ENCODE data around the gene NFATC2IP. TPM values are rescaled to one million over a fixed set of nuclear protein-coding genes. Genes with fewer than 3 reads are reported as not detected.
A peak's percentile ranks its signal among the peaks of the same experiment; 100 is the strongest.

The NFATC2IP gene
- total and polyA plus RNA-seq, 9 of the 15 experiments (the other 6 are each of a cell fraction or from before 2014, with no cell fraction given) = 15.6 to 106 (median 46.9) TPM

DNA sequence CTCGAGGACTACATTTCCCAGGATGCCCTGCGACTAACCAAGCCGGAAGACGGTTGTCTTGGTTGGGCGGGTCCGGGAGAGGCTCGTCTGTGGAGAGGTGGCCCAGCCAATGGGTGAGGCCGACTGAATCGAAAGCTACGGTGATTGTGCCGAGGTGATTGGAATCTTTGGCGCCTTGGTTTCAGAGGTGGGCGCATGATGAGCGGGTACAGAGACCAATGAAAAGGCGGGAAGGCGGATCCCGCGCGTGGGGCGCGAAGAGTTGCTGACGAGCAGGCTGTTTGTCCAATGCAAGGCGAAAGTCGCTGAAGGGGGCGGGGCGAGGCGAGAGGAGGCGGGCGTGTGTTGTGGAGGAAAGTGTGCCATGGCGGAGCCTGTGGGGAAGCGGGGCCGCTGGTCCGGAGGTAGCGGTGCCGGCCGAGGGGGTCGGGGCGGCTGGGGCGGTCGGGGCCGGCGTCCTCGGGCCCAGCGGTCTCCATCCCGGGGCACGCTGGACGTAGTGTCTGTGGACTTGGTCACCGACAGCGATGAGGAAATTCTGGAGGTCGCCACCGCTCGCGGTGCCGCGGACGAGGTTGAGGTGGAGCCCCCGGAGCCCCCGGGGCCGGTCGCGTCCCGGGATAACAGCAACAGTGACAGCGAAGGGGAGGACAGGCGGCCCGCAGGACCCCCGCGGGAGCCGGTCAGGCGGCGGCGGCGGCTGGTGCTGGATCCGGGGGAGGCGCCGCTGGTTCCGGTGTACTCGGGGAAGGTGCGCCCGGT lies at the start of gene NFATC2IP (continued):
- TF ChIP-seq, protein P1, sequence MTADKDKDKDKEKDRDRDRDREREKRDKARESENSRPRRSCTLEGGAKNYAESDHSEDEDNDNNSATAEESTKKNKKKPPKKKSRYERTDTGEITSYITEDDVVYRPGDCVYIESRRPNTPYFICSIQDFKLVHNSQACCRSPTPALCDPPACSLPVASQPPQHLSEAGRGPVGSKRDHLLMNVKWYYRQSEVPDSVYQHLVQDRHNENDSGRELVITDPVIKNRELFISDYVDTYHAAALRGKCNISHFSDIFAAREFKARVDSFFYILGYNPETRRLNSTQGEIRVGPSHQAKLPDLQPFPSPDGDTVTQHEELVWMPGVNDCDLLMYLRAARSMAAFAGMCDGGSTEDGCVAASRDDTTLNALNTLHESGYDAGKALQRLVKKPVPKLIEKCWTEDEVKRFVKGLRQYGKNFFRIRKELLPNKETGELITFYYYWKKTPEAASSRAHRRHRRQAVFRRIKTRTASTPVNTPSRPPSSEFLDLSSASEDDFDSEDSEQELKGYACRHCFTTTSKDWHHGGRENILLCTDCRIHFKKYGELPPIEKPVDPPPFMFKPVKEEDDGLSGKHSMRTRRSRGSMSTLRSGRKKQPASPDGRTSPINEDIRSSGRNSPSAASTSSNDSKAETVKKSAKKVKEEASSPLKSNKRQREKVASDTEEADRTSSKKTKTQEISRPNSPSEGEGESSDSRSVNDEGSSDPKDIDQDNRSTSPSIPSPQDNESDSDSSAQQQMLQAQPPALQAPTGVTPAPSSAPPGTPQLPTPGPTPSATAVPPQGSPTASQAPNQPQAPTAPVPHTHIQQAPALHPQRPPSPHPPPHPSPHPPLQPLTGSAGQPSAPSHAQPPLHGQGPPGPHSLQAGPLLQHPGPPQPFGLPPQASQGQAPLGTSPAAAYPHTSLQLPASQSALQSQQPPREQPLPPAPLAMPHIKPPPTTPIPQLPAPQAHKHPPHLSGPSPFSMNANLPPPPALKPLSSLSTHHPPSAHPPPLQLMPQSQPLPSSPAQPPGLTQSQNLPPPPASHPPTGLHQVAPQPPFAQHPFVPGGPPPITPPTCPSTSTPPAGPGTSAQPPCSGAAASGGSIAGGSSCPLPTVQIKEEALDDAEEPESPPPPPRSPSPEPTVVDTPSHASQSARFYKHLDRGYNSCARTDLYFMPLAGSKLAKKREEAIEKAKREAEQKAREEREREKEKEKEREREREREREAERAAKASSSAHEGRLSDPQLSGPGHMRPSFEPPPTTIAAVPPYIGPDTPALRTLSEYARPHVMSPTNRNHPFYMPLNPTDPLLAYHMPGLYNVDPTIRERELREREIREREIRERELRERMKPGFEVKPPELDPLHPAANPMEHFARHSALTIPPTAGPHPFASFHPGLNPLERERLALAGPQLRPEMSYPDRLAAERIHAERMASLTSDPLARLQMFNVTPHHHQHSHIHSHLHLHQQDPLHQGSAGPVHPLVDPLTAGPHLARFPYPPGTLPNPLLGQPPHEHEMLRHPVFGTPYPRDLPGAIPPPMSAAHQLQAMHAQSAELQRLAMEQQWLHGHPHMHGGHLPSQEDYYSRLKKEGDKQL (CRISPR knock-in tag; IDR thresholded peaks at IDR 0.05; ENCODE audit: borderline replicate concordance) = no peak
- no peak for TF ChIP-seq MAFG (tag; conservative IDR thresholded peaks at IDR 0.05)
- no peak for TF ChIP-seq POU5F1 (IDR thresholded peaks at IDR 0.05; ENCODE audit: borderline replicate concordance, low read depth, low read length, partially characterized antibody)
- no peak for TF ChIP-seq ZNF217 (CRISPR knock-in tag; IDR thresholded peaks at IDR 0.05)
- peak; percentile 55 for TF ChIP-seq SAP30 (IDR thresholded peaks at IDR 0.05; ENCODE audit: borderline replicate concordance, insufficient read depth, low read depth, low read length, poor library complexity, severe bottlenecking)
- TF ChIP-seq YY1 (IDR thresholded peaks at IDR 0.05; ENCODE audit: borderline replicate concordance in 1 of 3, control insufficient read depth in 1 of 3, extremely low read depth in 1 of 3, insufficient read depth in 3 of 3, insufficient read length in 1 of 3, insufficient replicate concordance in 2 of 3, low read depth in 1 of 3, low read length in 2 of 3) = peak; percentile 62 to 91 (median 86)
- no peak for TF ChIP-seq ZNF324 (CRISPR knock-in tag; IDR thresholded peaks at IDR 0.05)
- TF ChIP-seq KLF10 (CRISPR knock-in tag; IDR thresholded peaks at IDR 0.05) = no peak
- peak; percentile 89 for TF ChIP-seq POLR2A (conservative IDR thresholded peaks at IDR 0.05)
- TF ChIP-seq FOXA3 (CRISPR knock-in tag; conservative IDR thresholded peaks at IDR 0.05 in 1 of 2, IDR thresholded peaks at IDR 0.05 in 1 of 2) = no peak
- TF ChIP-seq TARDBP (IDR thresholded peaks at IDR 0.05) = no peak
- no peak for TF ChIP-seq SNIP1 (IDR thresholded peaks at IDR 0.05; ENCODE audit: low read depth)
- TF ChIP-seq, protein P2, sequence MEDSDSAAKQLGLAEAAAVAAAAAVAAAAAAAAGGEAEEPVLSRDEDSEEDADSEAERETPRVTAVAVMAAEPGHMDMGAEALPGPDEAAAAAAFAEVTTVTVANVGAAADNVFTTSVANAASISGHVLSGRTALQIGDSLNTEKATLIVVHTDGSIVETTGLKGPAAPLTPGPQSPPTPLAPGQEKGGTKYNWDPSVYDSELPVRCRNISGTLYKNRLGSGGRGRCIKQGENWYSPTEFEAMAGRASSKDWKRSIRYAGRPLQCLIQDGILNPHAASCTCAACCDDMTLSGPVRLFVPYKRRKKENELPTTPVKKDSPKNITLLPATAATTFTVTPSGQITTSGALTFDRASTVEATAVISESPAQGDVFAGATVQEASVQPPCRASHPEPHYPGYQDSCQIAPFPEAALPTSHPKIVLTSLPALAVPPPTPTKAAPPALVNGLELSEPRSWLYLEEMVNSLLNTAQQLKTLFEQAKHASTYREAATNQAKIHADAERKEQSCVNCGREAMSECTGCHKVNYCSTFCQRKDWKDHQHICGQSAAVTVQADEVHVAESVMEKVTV (CRISPR knock-in tag; IDR thresholded peaks at IDR 0.05) = no peak
- TF ChIP-seq FOXP1 (CRISPR knock-in tag; IDR thresholded peaks at IDR 0.05) = peak; percentile 48; the same call in 1 of the 2 replicates
- TF ChIP-seq ZKSCAN1 (IDR thresholded peaks at IDR 0.05; ENCODE audit: low read depth, low read length) = no peak
- TF ChIP-seq, protein P3, sequence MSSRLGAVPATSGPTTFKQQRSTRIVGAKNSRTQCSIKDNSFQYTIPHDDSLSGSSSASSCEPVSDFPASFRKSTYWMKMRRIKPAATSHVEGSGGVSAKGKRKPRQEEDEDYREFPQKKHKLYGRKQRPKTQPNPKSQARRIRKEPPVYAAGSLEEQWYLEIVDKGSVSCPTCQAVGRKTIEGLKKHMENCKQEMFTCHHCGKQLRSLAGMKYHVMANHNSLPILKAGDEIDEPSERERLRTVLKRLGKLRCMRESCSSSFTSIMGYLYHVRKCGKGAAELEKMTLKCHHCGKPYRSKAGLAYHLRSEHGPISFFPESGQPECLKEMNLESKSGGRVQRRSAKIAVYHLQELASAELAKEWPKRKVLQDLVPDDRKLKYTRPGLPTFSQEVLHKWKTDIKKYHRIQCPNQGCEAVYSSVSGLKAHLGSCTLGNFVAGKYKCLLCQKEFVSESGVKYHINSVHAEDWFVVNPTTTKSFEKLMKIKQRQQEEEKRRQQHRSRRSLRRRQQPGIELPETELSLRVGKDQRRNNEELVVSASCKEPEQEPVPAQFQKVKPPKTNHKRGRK (tag; IDR thresholded peaks at IDR 0.05) = no peak
- TF ChIP-seq ZNF76 (CRISPR knock-in tag; IDR thresholded peaks at IDR 0.05; ENCODE audit: borderline replicate concordance) = no peak

All from K562 (cell line).